HepG2 (cell line): Measurements from ENCODE around the gene ZNF511.

Source experiments
- POLR2A ChIP-seq, 2 experiments: IDR thresholded peaks; 2 replicates each; pipeline ENCODE4 v1.6.1; 2011; ENCODE audit warnings: low read depth in 2 of 2, low read length in 2 of 2, mild to moderate bottlenecking in 1 of 2, moderate library complexity in 1 of 2; ENCODE audit not compliant: insufficient read depth in 1 of 2
- ZNF362 ChIP-seq: sonication (generic); formaldehyde crosslinking; IDR thresholded peaks from 2 replicates; pipeline ENCODE4 v1.4.0; 2020; ENCODE audit warnings: missing genetic modification reagents, mild to moderate bottlenecking, borderline replicate concordance
- ZSCAN30 ChIP-seq: sonication (generic); formaldehyde crosslinking; IDR thresholded peaks from 2 replicates; pipeline ENCODE4 v1.5.0; 2020; ENCODE audit warnings: mild to moderate bottlenecking, missing genetic modification reagents

DNA sequence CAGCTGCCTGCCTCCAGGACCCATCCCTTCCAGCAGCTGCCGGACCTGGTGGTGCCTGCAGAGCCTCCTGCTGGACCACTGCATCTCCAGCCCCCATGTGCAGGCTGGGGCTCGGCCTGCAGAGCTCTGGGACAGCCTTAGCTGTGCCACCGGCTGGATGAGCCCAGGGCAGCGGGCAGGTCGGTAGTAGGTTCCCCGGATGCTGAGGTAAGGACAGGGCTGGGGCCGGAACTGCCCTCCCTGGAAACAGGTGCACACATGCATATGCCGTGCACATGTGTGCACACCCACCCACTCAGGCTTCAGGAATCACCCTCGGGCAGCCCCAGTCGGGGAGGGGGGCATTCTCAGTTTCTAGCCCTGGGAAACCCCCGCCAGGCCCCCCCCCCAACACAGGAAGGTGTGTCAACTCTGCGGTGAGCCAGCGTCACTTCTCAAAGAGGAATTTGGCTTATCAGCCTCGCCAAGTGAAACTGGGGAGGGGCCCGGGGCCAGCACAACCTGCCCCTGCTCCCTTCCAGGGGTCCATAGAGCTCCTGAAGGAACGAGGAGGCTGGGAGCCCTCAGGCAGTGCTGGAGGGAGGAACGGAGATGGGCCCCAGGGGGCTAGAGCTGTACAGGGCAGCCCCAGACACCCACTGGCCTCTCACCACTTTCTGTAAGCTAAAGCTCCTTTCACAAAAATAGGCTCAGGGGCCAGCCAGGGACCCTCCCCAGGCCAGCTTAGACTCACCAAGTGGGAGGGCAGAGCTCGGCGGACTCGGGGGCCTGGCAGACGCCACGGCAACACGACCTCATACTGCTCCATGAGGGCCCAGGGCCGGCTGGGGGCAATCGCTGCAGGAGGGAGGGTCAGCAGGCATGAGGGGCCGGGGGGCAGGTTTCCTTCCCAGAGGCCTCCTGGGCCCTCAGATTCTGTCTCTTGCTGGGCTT, 33.7 kb upstream of the ZNF511 start:
- TF ChIP-seq ZNF362 (CRISPR knock-in tag) (no peak), ZSCAN30 (CRISPR knock-in tag) (no peak), POLR2A (IDR thresholded peaks at IDR 0.05; ENCODE audit: insufficient read depth in 1 of 2, low read depth in 2 of 2, low read length in 2 of 2) (no peak)
